ENCODE data around the gene NOL6. TPM values are rescaled to one million over a fixed set of nuclear protein-coding genes. Genes with fewer than 3 reads are reported as not detected.

NOL6 gene
- polyA plus RNA-seq, 1 donor from 2014 or later: 15.5 TPM

GRCh38 chr9:33468797-33469621 lies 4.7 kb downstream of the NOL6 start:
- no peak overlapping the region for H3K4me3 ChIP-seq (ENCODE audit: low read length)
- H3K36me3 ChIP-seq (ENCODE audit: insufficient read depth, low read length): no peaks in the 10 kb centered on the region
- H3K27me3 ChIP-seq (ENCODE audit: insufficient read depth, low read depth, low read length): no peaks in the 10 kb centered on the region
- no peaks in the 10 kb centered on the region for H3F3A ChIP-seq (ENCODE audit: insufficient read depth, low read length, poor library complexity, severe bottlenecking)
- H4K20me1 ChIP-seq (ENCODE audit: insufficient read depth): no peaks in the 10 kb centered on the region
- H3K4me2 ChIP-seq (ENCODE audit: low read length): no peak overlapping the region
- no peaks in the 10 kb centered on the region for H3K9me3 ChIP-seq (ENCODE audit: low read length)
- H3K27ac ChIP-seq (ENCODE audit: low read length): no peak overlapping the region
- no peaks in the 10 kb centered on the region for H3K9me2 ChIP-seq (ENCODE audit: insufficient read depth, low read length)
- H3K9ac ChIP-seq (ENCODE audit: low read length): no peak overlapping the region
- H3K79me2 ChIP-seq (replicated peaks; ENCODE audit: insufficient read depth, low read length): peaks cover 10% of the 10 kb centered on the region
- TF ChIP-seq RAD21 (conservative IDR thresholded peaks at IDR 0.05): no peak
- TF ChIP-seq EZH2 (IDR thresholded peaks at IDR 0.05; ENCODE audit: borderline replicate concordance, insufficient read depth, low read length, poor library complexity, severe bottlenecking): no peak
- TF ChIP-seq REST (IDR thresholded peaks at IDR 0.05; ENCODE audit: borderline replicate concordance): no peak
- no peak for TF ChIP-seq TAF1 (IDR thresholded peaks at IDR 0.05; ENCODE audit: low read depth)
- no peak for TF ChIP-seq SMC3 (conservative IDR thresholded peaks at IDR 0.05; ENCODE audit: poor library complexity)
- TF ChIP-seq CTCF (IDR thresholded peaks at IDR 0.05; ENCODE audit: poor library complexity, severe bottlenecking): no peak
- TF ChIP-seq EP300 (conservative IDR thresholded peaks at IDR 0.05; ENCODE audit: poor library complexity, severe bottlenecking): no peak
- TF ChIP-seq MXI1 (conservative IDR thresholded peaks at IDR 0.05; ENCODE audit: poor library complexity, severe bottlenecking): no peak
- no peak overlapping the region for H2AFZ ChIP-seq (ENCODE audit: low read depth, low read length)

GRCh38 chr9:33468215-33468730 lies 5.5 kb downstream of the NOL6 start:
- Histone ChIP-seq H3F3A (ENCODE audit: insufficient read depth, low read length, poor library complexity, severe bottlenecking) (no peaks in the 10 kb centered on the region), H3K9me2 (ENCODE audit: insufficient read depth, low read length) (no peaks in the 10 kb centered on the region), H3K4me2 (ENCODE audit: low read length) (no peak overlapping the region), H3K9me3 (ENCODE audit: low read length) (no peaks in the 10 kb centered on the region), H3K4me3 (ENCODE audit: low read length) (no peak overlapping the region), H3K36me3 (ENCODE audit: insufficient read depth, low read length) (peaks cover 3% of the 10 kb centered on the region), H3K79me2 (replicated peaks; ENCODE audit: insufficient read depth, low read length) (peaks cover 8% of the 10 kb centered on the region), H3K9ac (ENCODE audit: low read length) (no peak overlapping the region), H3K27ac (ENCODE audit: low read length) (no peak overlapping the region), H2AFZ (ENCODE audit: low read depth, low read length) (no peak overlapping the region), H4K20me1 (ENCODE audit: insufficient read depth) (no peaks in the 10 kb centered on the region), H3K27me3 (ENCODE audit: insufficient read depth, low read depth, low read length) (no peaks in the 10 kb centered on the region)
- TF ChIP-seq MXI1 (conservative IDR thresholded peaks at IDR 0.05; ENCODE audit: poor library complexity, severe bottlenecking) (no peak), POLR2AphosphoS5 (IDR thresholded peaks at IDR 0.05) (no peak), CTCF (IDR thresholded peaks at IDR 0.05; ENCODE audit: poor library complexity, severe bottlenecking) (no peak), EP300 (conservative IDR thresholded peaks at IDR 0.05; ENCODE audit: poor library complexity, severe bottlenecking) (no peak), EZH2 (IDR thresholded peaks at IDR 0.05; ENCODE audit: borderline replicate concordance, insufficient read depth, low read length, poor library complexity, severe bottlenecking) (no peak), TAF1 (IDR thresholded peaks at IDR 0.05; ENCODE audit: low read depth) (no peak), SMC3 (conservative IDR thresholded peaks at IDR 0.05; ENCODE audit: poor library complexity) (no peak), REST (IDR thresholded peaks at IDR 0.05; ENCODE audit: borderline replicate concordance) (no peak), RAD21 (conservative IDR thresholded peaks at IDR 0.05) (no peak)
